NOMO-1 treated with DMSO at 0.1 percent for 48 hours (cell line): ENCODE measurements around the gene MUC6.
"Not testable (repeated sequence)": the region's sequence is repeated elsewhere in the genome, so short reads cannot be mapped to it uniquely, and the experiment has no call there.

Experiments used
- DNase-seq: peaks from one replicate; lab custom pipeline; 2025; ENCODE audit not compliant: unreplicated experiment; lab: John Stamatoyannopoulos, UW

MUC6 gene

DNA sequence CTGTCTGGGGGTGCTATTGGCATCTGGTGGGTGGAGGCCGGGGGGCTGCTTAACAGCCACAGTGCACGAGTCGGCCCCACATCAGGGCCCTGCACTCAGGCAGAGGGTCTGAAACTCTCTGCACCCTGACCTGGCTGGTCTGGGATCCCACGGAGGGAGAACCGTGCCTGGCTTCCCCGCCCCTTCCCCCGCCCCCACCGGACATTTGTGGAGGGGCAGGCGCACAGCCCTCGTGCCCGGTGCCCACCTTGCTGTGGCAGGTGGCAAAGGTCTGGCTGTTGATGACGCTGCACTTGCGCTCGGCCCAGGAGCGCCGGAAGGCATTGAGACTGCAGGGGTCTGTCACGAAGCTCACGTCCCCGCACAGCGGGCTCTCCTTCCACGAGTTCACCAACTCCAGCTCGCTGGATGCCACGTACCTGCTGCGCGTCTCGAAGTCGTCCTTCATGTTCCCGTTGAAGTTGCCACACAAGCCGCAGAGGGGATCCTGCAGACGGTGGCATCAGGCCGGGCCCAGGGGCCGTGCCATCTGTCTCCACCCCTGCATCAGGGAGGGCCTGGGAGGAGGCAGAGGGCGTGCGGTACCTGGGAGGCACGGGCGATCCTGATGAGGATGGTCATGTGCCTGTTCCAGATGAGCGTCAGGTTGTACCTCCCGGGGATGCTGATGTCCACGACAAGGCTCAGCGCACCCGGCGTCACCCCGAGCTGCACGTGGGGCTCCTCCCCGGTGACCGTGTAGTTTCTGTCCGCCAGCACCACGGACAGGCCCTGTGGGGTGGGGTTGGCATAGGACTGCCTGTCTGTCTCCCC lies 11.7 kb downstream of the MUC6 start:
- no peak for DNase-seq

DNA sequence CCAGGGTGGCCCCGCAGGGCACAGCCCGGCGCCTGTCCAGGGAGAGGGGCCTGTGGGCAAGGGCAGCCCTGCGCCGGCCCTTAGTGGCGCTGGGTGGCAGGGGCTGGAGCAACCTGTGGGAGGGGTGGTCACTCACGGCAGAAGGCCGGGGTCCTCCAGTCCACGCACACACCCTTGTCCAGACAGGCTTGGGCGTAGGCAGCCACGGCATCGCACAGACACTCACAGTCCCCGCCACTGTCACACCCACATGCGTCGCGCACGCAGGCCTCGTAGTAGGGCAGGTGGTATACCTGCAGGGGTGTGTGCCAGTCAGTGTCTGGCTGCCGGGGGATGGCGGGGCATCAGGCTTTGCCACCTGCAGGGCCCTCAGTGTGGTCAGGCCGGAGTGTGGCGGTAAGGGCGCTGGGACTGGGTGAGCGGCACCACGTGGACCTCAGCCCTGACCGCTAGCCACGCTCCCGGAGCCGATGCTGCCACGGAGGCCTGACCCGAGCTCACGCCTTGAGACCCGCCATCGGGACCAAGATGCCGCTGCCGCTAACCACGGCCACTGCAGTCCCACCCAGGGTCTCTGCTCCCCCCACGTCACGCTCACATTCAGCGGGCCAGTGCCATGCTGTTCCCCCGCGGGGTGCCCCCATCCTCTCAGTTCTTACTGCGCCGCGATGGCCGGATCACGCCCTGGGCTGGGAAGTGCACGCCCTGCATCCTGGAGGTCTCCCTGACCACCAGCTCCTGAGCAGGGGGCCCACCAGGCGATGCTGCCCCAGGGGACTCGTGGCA lies 12.5 kb downstream of the MUC6 start:
- DNase-seq: no peak

DNA sequence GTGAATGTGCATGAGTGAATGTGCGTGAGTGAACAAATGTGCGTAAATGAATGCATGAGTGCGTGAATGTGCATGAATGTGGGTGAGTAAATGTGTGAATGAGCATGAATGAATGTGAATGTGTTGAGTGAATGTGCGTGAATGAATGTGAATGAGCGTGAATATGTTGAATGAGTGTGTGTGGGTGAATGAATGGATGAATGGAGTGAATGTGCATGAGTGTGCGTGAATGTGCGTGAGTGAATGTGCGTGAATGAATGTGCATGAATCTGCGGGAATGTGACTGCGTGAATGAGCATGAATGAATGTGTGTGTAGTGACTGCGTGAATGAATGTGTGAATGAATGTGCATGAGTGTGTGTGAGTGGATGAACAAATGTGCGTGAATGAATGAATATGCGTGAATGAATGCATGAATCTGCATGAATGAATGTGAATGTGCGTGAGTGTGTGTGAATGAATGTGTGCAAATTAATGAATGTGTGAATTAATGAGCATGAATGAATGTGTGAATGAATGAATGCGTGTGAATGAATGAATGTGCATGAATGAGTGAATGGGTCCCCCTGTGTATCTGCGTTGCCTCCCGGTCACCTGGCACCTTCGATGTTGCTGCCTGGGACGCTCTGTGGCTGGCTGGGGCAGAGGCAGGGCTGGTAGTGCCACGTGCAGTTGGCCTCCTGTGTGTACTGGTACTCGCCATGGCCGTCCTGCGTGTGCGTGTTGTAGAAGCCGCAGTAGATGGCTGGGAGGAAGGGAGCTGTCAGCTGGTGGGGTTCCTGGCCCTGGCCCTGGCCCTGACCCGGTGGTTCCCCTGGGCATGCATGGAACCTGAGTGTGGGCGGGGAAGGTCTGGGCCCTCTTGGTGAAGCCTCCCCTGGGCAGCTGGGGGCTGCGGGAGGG lies 13.4 kb downstream of the MUC6 start:
- no peak for DNase-seq

DNA sequence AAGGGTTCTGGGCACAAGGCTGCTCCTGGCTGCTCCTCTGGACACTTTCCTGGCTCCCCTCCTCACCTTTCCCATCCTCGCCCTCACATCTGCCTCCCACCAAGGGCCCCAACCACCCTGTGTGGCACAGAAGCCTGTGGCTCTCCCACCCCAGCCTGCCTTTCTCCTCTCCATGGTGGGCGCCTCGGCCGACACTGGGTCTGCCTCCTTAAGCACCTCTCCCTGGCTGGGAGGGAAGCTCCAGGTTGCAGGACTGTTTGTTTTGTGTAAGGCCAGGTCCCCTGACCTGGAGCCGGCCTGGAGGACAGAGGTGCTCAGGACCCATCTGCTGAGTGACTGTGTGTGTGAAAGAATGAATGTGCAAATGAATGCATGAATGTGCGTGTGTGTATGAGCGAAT lies 14.1 kb downstream of the MUC6 start:
- DNase-seq: no peak

DNA sequence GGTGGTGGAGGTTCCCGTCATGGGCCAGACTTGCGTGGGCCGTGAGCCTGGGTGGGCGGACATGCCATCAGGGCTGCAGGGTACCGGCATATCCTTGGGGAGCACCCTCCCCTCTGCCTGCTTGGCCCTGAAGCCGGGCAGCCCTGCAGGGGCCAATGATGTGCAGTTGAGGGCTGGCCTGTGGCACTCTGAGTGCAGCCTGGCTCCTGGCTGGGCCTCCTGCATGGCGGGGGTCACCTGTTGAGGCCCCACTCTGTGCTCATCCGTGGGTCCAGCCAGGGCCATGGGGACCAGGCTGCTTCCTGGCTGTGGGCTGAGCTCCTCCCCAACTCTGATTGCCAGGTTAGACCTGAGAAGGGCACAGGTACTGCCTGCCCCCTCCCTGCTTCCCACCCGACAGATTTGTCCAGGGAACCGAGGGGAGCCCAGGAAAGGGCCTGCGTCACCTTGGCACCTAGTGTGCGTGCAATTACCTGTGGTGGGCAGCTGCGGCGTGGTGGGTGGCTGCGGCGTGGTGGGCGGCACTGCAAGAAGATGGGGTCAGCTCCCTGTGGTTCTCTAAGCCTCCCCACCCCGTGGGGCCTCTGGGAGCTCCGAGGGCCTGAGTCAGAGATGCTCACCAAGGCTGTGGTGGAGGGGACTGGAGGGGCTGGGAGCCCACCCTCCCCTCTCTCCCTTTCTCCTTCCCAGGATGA lies 16.2 kb downstream of the MUC6 start:
- DNase-seq: no peak

DNA sequence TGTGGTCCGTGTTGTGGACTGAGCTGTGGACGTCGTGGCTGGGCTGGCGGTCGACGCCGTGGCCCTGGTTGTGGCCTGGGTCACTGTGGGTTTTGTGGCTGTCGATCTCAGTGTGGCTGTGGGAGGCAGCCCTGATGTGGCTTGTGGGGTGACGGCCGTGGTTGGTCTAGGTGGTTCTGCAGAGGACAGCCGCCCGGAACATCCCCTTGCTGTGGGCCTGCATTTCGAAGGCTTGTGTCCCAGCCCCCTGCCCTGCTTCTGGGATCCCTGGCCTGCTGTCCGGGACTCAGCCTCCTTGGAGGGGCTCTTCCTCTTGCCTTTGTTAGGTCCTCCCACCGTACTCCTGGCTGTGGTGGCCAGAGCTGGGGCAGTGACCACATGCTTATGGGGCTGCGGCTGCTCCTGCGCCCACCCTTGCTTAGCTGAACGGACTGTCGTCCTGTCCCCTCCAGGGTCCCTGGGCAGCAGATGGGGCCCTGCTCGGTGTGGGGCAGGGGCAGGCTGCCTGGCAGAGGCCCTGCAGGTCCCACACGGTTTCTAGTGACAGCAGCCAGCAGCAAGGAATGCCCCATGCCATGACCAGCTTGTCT lies 17.1 kb downstream of the MUC6 start:
- DNase-seq: no peak

DNA sequence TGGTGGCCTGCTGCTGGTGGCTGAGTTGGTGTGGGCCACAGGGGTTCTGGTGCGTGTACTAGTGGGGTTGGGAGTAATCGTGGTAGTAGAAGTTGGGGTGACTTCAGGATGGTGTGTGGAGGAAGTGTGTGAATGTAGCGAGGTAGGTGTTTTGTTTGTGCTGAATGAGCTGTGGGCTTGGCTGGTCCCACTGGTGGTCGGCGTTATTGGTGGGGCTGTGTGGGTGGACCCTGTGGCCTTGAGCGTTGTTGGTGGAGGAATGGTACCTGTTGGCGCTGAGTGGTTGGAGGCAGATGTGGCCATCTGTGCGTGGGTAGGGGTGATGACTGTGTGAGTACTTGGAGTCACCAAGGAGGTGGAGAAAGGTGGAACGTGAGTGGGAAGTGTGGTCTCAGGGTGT lies 18.4 kb downstream of the MUC6 start:
- DNase-seq: no peak

DNA sequence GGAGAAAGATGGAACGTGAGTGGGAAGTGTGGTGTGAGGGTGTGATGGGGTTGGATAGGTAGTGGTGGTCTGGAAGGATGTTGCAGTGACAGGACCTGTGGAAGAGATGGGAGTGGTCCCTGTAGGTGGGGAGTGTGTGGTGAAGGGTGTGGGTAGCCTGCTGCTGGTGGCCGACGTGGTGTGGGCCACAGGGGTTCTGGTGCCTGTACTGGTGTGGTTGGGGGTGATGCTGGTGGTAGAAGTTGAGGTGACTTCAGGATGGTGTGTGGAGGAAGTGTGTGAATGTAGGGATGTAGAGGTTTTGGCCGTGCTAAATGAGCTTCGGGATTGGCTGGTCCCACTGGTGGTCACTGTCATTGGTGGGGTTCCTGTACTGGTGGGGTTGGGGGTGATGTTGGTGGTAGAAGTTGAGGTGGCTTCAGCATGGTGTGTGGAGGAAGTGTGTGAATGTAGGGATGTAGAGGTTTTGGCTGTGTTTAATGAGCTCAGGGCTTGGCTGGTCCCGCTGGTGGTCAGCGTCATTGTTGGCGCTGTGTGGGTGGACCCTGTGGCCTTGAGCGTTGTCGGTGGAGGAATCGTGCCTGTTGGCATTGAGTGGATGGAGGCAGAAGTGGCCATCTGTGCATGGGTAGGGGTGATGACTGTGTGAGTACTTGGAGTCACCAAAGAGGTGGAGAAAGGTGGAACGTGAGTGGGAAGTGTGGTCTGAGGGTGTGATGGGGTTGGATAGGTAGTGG lies 19.1 kb downstream of the MUC6 start:
- DNase-seq: no peak

DNA sequence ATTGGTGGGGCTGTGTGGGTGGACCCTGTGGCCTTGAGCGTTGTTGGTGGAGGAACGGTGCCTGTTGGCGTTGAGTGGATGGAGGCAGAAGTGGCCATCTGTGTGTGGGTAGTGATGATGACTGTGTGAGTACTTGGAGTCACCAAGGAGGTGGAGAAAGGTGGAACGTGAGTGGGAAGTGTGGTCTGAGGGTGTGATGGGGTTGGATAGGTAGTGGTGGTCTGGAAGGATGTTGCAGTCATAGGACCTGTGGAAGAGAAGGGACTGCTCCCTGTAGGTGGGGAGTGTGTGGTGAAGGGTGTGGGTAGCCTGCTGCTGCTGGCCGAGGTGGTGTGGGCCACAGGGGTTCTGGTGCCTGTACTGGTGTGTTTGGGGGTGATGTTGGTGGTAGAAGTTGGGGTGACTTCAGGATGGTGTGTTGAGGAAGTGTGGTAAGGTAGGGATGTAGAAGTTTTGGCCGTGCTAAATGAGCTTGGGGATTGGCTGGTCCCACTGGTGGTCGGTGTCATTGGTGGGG lies 19.9 kb downstream of the MUC6 start:
- DNase-seq: not testable (repeated sequence)

DNA sequence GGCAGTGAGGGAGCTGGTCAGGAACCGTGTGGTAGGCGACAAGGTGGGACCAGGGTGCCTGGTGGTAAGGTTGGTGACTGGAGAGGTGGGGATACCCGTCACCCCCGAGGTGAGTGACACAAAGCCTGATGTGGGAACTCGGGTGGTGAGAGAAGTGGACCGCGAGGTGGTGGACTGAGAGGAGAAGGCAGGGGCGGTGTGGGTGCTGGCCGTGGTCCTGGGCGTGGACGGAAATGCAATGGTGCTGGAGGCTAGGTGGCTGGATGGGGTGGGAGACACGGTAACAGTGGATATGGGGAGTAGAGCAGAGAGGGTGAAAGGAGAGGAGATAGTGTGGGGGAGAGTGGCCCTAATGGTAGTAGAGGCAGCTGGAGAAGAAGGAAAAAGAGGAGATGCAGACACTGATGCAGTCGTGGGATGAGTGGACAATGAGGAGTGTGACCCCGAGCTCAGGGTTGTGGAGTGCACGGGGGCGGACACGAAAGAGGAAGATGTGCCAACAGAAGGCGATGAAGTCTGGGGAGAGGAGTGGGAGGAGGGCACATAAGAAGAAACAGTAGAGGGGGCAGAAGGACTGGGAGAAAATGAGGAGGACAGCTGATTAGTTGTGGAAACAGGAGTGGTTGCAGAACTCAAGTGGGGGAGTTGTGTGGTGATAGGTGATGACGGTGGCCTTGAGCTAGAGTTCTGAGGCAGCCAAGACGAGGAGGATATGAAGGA lies 20.5 kb downstream of the MUC6 start:
- DNase-seq: no peak

DNA sequence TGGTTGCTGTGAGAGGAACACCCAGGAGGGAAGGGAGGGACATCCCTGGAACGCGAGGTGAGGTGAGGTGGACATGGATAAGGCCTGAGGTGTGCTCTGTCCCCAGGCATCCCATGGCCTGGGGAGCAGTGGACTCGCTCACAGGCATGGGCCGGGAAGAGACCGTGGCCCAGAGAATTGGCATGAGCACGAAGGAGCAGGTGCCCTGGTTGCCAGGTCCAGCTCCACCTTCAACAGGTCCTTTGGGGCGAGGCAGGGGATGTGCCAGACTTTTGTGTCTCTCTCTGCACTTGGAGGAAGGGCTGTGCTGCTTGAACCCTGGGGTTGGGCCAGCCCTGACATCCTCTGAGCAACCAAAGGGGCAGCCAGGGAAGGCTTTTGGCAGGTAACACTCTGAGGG lies 21.5 kb downstream of the MUC6 start:
- no peak for DNase-seq

DNA sequence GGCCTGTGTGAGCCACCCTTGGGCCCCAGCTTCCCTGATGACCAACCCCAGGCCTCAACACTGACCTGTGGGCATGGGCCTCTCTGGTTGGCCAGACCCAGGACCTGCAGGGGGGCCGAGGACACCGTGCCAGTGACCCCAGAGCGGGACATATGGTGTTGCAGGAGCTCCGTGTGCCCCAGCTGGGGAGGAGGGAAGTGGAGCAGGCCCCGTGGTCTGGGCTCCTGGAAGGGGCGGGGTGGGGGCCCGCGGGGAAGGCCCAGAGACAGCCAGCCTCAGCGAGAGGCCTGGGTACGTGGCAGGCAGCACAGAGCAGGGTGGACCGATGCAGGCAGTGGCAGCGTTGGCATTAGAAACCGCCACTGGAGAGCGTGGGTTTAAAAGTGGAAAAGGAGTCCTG lies 22.2 kb downstream of the MUC6 start:
- no peak for DNase-seq

DNA sequence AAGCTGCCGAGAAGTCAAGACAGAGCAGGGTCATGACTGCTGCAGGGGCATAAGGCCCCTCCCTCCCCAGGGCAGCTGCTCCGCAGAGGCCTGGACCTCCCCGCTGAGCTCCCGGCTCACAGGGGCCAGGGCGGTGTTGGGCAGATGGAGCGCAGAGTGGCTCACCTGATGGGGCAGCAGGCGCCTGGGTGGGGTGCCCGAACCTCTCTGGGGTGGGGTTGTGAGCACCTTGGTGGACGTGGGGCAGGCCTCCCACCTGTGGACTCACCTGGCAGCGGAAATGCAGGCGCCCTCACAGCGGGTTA lies 22.9 kb downstream of the MUC6 start:
- no peak for DNase-seq

DNA sequence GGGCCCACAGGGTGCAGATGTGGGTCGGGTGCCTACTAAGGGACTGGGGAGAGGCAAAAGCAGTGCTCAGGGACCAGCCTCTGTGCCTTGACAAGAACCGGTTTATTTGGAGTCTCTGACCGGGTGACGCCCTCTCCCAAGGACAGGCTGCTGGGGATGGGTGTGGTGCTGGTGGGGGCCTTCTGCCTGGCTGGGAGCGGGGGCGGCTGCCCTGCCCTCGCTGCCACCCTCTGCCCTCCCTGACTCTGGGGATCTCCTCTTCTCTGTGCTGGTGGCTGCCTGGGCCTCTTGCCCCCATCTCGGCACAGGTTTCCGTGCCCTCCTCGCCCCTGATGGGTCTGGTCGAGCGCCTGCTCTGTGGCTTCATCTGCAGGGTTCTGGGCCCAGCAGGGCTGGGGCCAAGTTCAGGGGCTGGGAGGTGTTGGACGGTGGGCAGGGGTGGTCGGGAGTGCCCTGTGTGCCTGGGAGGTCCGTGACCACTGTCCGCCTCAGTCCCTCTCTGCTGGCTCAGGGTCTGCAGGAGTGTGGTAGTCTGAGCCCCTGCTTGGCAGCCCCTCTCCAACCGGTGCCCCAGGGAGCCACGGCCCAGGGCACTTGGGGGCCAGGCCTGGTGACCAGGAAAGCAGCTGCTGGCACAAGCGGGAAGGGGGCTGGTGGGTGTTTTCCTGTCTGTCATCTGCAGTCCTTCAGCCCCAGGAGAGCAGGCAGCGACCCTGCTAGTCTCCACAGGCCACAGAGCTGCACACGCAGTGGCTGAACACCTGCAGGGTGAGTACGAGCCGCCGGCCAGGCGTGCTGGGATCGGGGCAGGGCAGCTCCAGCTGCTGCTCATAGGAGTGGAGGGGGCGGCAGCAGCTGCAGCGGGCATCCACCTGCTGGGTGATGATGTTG lies 23.5 kb downstream of the MUC6 start:
- DNase-seq: no peak

DNA sequence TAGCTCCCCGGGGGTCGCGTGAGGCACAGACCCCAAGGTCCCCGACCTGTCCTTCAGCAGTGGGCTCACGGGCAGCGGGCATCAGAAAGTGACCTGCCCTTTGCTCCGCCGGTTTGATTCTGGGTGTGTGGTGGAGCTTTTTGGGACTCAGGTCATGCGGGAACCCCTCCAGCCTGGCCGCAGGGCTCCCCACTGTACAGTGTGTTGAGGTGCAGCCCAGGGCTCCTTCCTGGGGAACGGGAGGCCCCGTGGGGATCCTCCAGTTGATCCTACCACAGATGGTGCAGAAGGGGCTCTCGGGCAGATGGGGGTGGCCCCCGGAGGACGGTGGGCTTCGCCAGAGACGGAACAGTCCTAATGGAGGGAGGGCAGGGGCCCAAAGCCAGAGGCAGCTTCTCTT lies 24.2 kb downstream of the MUC6 start:
- no peak for DNase-seq

DNA sequence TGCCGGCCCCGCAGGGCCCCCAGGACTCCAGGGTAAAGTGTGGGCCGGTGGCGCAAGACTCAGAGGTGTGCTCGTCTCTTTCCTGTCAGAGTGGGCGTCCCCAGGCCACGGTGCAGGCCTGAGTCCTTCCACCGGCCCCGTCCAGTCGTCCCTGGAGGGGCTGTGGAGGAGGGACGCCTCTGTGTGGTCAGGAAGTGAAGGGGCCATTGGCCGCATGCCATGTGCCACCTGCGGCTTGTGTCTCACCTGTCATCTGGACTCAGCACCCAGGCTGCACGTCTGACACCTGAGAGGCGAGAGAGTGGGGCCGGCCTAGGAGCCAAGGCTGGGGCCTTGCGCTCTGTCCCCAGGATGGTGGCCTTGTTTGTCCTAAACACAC lies 25.2 kb downstream of the MUC6 start:
- DNase-seq: no peak

DNA sequence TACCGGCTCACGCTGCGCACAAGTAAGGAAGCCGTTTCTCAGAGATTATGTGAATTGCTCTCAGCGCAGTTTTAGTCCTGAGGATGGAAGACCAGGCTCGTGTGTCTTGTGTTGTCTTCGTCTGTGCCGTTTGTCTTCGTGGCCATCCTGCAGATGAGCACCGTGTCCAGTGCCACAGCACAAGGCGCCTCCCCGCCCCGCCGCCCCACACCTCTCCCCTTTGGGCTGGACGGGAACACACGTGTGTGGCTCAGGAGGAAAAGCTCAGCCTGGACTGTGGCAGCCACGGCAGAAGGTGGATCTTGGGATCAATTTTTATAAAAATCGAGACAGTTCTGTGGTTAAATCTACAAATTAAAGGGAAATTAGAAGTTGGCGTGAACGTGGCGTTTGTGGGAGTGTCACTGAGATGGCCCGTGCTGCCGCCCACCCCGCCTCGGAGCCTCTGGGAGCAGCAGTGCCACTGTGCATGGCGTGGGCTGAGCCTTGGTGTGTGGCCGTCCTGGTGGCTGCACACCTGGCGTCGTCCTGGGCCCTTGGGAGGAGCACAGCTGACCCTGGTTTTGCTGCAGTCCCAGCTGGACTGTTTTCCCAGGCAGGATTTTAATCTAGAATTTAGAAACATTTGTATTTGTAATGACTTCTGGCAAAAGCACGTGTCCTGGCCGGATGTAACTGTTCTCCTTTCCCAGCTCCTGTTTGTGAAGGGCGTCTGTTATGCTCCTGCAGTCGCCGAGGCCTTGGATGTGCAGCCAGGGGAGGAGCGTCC lies 25.8 kb downstream of the MUC6 start:
- DNase-seq: no peak
